Measurements from ENCODE around the gene SIGLEC9. TPM values are rescaled to one million over a fixed set of nuclear protein-coding genes. Genes with fewer than 3 reads are reported as not detected.
A peak's percentile ranks its signal among the peaks of the same experiment; 100 is the strongest.

Gene SIGLEC9
- total and polyA plus RNA-seq, 8 donors: 0.63 to 46.5 (median 1.4) TPM

DNA sequence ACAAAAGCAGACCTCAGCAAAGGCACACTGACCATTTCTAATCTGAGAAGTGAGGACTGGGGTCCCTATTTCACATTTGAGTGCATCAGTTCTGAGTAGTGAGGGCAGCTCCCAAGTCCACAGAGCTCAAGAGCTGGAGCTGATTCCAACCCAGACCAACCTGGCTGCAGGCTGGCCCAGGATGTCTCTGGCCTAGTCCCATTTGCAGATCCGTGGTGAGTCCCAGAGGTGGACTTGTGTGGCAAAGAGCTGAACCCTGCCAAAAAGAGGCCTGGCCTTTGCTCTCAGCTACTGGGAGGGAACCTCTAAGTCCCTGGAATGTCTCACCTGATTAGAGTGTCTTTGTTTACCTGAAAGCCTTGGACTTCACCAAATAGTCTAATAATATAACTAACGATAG is 32.0 kb downstream of the SIGLEC9 start:
- ATAC-seq (no peak), DNase-seq (no peak)
- TF ChIP-seq, protein P1, sequence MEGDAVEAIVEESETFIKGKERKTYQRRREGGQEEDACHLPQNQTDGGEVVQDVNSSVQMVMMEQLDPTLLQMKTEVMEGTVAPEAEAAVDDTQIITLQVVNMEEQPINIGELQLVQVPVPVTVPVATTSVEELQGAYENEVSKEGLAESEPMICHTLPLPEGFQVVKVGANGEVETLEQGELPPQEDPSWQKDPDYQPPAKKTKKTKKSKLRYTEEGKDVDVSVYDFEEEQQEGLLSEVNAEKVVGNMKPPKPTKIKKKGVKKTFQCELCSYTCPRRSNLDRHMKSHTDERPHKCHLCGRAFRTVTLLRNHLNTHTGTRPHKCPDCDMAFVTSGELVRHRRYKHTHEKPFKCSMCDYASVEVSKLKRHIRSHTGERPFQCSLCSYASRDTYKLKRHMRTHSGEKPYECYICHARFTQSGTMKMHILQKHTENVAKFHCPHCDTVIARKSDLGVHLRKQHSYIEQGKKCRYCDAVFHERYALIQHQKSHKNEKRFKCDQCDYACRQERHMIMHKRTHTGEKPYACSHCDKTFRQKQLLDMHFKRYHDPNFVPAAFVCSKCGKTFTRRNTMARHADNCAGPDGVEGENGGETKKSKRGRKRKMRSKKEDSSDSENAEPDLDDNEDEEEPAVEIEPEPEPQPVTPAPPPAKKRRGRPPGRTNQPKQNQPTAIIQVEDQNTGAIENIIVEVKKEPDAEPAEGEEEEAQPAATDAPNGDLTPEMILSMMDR (IDR thresholded peaks at IDR 0.05): no peak
- H3K9me3 ChIP-seq: no peaks in the 10 kb centered on the region
- H3K27ac ChIP-seq: no peak overlapping the region
- H3K4me1 ChIP-seq: peaks cover 0 to 8% of the 10 kb centered on the region in 2 donors
- H3K27me3 ChIP-seq: peaks cover 0 to 31% of the 10 kb centered on the region in 2 donors
- no peak overlapping the region for H3K4me3 ChIP-seq
- intact Hi-C loops (cut with DNase I): no loop called here
- peaks cover 0 to 4% of the 10 kb centered on the region in 2 donors for H3K36me3 ChIP-seq

DNA sequence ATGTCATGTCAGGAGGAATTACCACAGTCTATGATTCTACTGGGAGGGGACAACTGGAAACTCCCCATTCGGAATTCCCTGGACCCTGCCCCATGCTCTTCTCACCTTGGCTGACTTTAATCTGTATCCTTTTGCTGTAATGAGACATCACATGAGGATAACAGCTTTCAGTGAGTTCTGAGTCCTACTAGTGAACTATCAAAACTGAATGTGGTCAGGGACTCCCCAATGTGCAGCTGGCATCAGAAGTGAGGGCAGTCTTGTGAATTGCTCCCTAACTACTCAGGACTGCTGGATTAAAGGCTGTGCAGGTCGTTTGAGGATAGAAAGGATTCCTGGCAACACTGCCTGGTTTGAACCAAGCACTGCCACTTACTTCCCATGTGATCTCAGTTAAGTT is 32.6 kb downstream of the SIGLEC9 start:
- DNase-seq (no peak), ATAC-seq (no peak)
- peaks cover 0 to 4% of the 10 kb centered on the region in 2 donors for H3K36me3 ChIP-seq
- intact Hi-C loops (cut with DNase I): no loop called here
- H3K27ac ChIP-seq: no peak overlapping the region
- peaks cover 0 to 8% of the 10 kb centered on the region in 2 donors for H3K4me1 ChIP-seq
- TF ChIP-seq, protein P1 (IDR thresholded peaks at IDR 0.05): no peak
- no peak overlapping the region for H3K4me3 ChIP-seq
- peaks cover 0 to 31% of the 10 kb centered on the region in 2 donors for H3K27me3 ChIP-seq
- no peaks in the 10 kb centered on the region for H3K9me3 ChIP-seq

DNA sequence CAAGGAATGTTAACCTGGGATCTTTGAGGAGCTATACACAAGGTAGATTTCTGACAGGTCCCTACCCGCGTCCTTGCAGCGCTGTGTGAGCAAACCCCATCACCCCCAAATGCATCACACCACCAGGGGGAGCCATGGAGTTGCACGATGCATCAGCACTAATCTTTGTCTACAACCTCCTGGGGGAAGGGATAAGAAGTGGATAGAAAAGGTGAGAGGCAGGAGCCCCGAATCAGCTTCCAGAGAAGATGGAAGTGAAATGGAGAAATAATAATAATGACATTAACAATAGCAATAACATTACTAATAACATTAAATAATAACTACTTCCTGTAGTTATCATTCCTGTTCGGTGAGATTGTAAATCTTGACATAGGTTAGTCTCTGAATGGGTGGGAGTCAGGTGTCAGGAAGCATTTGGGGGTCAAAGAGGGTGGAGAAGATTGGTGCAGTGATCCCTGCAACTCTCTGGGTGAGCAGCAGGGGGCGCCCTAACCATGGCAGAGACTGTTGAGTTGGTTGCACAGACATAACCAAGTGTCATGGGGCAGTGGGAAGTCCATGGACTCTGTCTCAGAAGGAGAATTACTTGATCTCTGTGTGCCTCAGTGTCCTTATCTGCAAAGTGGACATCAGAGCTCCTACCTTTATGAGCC is 33.9 kb downstream of the SIGLEC9 start:
- Histone ChIP-seq H3K4me1 (peaks cover 0 to 8% of the 10 kb centered on the region in 2 donors), H3K27me3 (peaks cover 0 to 27% of the 10 kb centered on the region in 2 donors), H3K9me3 (no peaks in the 10 kb centered on the region), H3K27ac (no peak overlapping the region), H3K4me3 (no peak overlapping the region), H3K36me3 (peaks cover 0 to 4% of the 10 kb centered on the region in 2 donors)
- intact Hi-C loops (cut with DNase I): no loop called here
- DNase-seq (peak in 2 of 4 donors; percentile 66 to 88), ATAC-seq (peak; percentile 88)
- TF ChIP-seq, protein P1 (IDR thresholded peaks at IDR 0.05): peak; percentile 65 to 72

DNA sequence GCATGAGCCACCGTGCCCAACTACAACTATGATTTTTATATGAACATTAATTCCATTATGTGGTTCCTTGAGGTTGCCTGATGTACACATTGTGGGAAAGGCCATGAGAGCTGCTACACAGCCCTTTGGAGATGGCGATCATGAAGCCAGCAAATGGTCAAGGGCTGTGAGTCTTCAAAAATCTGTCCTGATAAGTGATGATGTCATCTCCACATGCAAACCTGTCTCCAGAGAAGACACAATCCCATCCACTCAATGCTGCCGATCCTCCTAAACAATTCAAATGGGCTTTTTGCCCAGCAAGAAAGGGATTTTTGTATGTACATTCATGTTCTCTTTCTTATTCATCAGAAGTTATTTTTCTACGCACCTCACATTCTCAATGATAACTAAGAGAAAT is 35.0 kb downstream of the SIGLEC9 start:
- TF ChIP-seq, protein P1 (IDR thresholded peaks at IDR 0.05): no peak
- Histone ChIP-seq H3K9me3 (no peaks in the 10 kb centered on the region), H3K4me1 (peaks cover 0 to 8% of the 10 kb centered on the region in 2 donors), H3K36me3 (peaks cover 0 to 2% of the 10 kb centered on the region in 2 donors), H3K4me3 (no peak overlapping the region), H3K27ac (no peak overlapping the region), H3K27me3 (peaks cover 0 to 16% of the 10 kb centered on the region in 2 donors)
- intact Hi-C loops (cut with DNase I): no loop called here
- no peak for ATAC-seq
- no peak for DNase-seq

DNA sequence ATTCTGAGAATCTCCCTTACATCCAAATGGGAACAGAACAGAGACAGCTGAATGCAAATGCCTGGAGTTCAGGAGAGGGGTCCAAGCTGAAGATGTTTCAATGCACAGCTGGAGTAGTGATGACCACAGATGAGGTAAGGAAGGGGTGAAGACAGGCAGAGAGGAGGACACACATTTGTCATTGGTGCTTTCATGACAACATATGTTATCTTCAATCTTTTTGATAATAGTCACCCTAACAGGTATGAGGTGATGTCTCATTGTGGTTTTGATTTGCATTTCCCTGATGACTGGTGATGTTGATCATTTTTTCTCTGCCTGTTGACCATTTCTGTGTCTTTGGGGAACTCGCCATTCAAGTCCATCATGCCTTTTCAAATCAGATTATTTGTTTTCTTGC is 36.6 kb downstream of the SIGLEC9 start:
- H3K4me3 ChIP-seq: no peak overlapping the region
- intact Hi-C loops (cut with DNase I): no loop called here
- H3K36me3 ChIP-seq: no peaks in the 10 kb centered on the region
- peaks cover 0 to 4% of the 10 kb centered on the region in 2 donors for H3K27me3 ChIP-seq
- H3K27ac ChIP-seq: no peak overlapping the region
- TF ChIP-seq, protein P1 (IDR thresholded peaks at IDR 0.05): no peak
- no peaks in the 10 kb centered on the region for H3K9me3 ChIP-seq
- H3K4me1 ChIP-seq: peaks cover 0 to 8% of the 10 kb centered on the region in 2 donors
- DNase-seq (no peak), ATAC-seq (no peak)

Data from left lung (tissue), 10 donors.